ENCODE measurements around the gene ATP10A. TPM values are rescaled to one million over a fixed set of nuclear protein-coding genes. Genes with fewer than 3 reads are reported as not detected.

ATP10A gene
- total and polyA plus RNA-seq, 2 of the 8 experiments (the other 6 are each of a cell fraction or from before 2014, with no cell fraction given): 2.0 to 2.8 TPM

- FAIRE-seq (no peak), DNase-seq (ENCODE audit: low read depth in 1 of 2, low spot score in 2 of 2) (no peak)
- peaks cover 0 to 4% (median 0%) of the 10 kb centered on the region in 4 experiments; a peak in 1 of 7 replicates for H3K4me1 ChIP-seq (replicated peaks in 1 of 4; ENCODE audit: control insufficient read depth in 3 of 4, insufficient read depth in 4 of 4, low read length in 3 of 4)
- CTCF ChIA-PET (ENCODE audit: partially characterized antibody): no interaction called here
- no peaks in the 10 kb centered on the region for H3K79me2 ChIP-seq (ENCODE audit: control insufficient read depth in 1 of 2, insufficient read depth in 2 of 2, low read length in 2 of 2)
- no peak overlapping the region for H3K4ac ChIP-seq (replicated peaks; ENCODE audit: insufficient read length, low read depth, low read length)
- H2AFZ ChIP-seq (ENCODE audit: low read length): no peak overlapping the region
- no peaks in the 10 kb centered on the region for H3K79me1 ChIP-seq (ENCODE audit: low read depth, low read length)
- H3K9me3 ChIP-seq (ENCODE audit: insufficient read depth in 2 of 2, low read depth in 1 of 2, low read length in 1 of 2): no peaks in the 10 kb centered on the region
- no peak overlapping the region for H2BK5ac ChIP-seq (ENCODE audit: low read depth, low read length)
- H4K8ac ChIP-seq (ENCODE audit: extremely low read depth, insufficient read depth, low read length): no peak overlapping the region
- no peak overlapping the region for H2BK20ac ChIP-seq (ENCODE audit: low read length)
- H3K23me2 ChIP-seq (ENCODE audit: low read depth, low read length): no peaks in the 10 kb centered on the region
- no peaks in the 10 kb centered on the region for H3K36me3 ChIP-seq (ENCODE audit: control insufficient read depth in 2 of 4, insufficient read depth in 4 of 4, low read length in 3 of 4)
- H2BK15ac ChIP-seq (ENCODE audit: low read length): no peak overlapping the region
- H3K14ac ChIP-seq (ENCODE audit: insufficient read length): no peak overlapping the region
- H2AK5ac ChIP-seq (ENCODE audit: low read depth, low read length): no peak overlapping the region
- POLR2A ChIA-PET (ENCODE audit: partially characterized antibody): no interaction called here
- H3K23ac ChIP-seq (ENCODE audit: insufficient read length): no peak overlapping the region
- no peak overlapping the region for H2BK12ac ChIP-seq (ENCODE audit: low read depth, low read length)
- H3K27me3 ChIP-seq (replicated peaks in 1 of 4; ENCODE audit: control insufficient read depth in 3 of 4, extremely low read depth in 1 of 4, insufficient read depth in 3 of 4, low read length in 3 of 4): no peaks in the 10 kb centered on the region
- H3K18ac ChIP-seq (ENCODE audit: extremely low read depth, low read length): no peak overlapping the region
- WGBS, 2 experiments (ENCODE audit: extremely low coverage in 1 of 2, insufficient coverage in 1 of 2, insufficient read length in 1 of 2, insufficient replicate concordance in 2 of 2, low coverage in 1 of 2, low lambda C conversion rate in 2 of 2, missing lambda C conversion rate in 1 of 2): 67% methylated on average over 4 of the region's 4 CpGs; no CpG with 5 or more reads in 1 of the 2 experiments
- H4K5ac ChIP-seq (ENCODE audit: insufficient read length, low read depth, low read length): no peak overlapping the region
- H3K4me3 ChIP-seq (ENCODE audit: extremely low read depth in 1 of 4, insufficient read depth in 2 of 4, low read depth in 3 of 4, low read length in 4 of 4): no peak overlapping the region
- H3K9ac ChIP-seq (replicated peaks in 1 of 4; ENCODE audit: extremely low read depth in 1 of 4, low read depth in 3 of 4, low read length in 3 of 4): no peak overlapping the region
- H4K91ac ChIP-seq (replicated peaks; ENCODE audit: insufficient read length, low read length): no peak overlapping the region
- H3K27ac ChIP-seq (ENCODE audit: low read depth, low read length): no peak overlapping the region
- no peak overlapping the region for H3K56ac ChIP-seq (replicated peaks; ENCODE audit: insufficient read length, low read depth, low read length)
- no peak overlapping the region for H2BK120ac ChIP-seq (replicated peaks; ENCODE audit: low read depth, low read length)
- H3K4me2 ChIP-seq (ENCODE audit: insufficient read depth in 1 of 2, low read depth in 2 of 2, low read length in 2 of 2): no peak overlapping the region
- no peaks in the 10 kb centered on the region for H4K20me1 ChIP-seq (replicated peaks in 1 of 2; ENCODE audit: control insufficient read depth in 1 of 2, insufficient read depth in 2 of 2, low read length in 2 of 2)
- TF ChIP-seq POU5F1 (IDR thresholded peaks at IDR 0.05; ENCODE audit: low read depth, low read length): no peak
- no peak for TF ChIP-seq BCL11A (IDR thresholded peaks at IDR 0.05; ENCODE audit: low read depth in 2 of 2, low read length in 2 of 2)
- no peak for TF ChIP-seq SRF (IDR thresholded peaks at IDR 0.05; ENCODE audit: low read depth, low read length)
- TF ChIP-seq KDM5A (IDR thresholded peaks at IDR 0.05; ENCODE audit: low read length): no peak
- TF ChIP-seq EZH2 (IDR thresholded peaks at IDR 0.05; ENCODE audit: low read depth, low read length, severe bottlenecking): no peak
- TF ChIP-seq CTCF (IDR thresholded peaks at IDR 0.05; ENCODE audit: control extremely low read depth in 1 of 3, insufficient read depth in 1 of 3, low read depth in 1 of 3, low read length in 3 of 3): no peak
- no peak for TF ChIP-seq ASH2L (IDR thresholded peaks at IDR 0.05; ENCODE audit: low read length)
- TF ChIP-seq POLR2AphosphoS5 (IDR thresholded peaks at IDR 0.05; ENCODE audit: low read depth, low read length): no peak
- no peak for TF ChIP-seq CREB1 (IDR thresholded peaks at IDR 0.05)
- no peak for TF ChIP-seq KDM1A (IDR thresholded peaks at IDR 0.05; ENCODE audit: borderline replicate concordance, low read length)
- TF ChIP-seq GTF2F1 (IDR thresholded peaks at IDR 0.05; ENCODE audit: borderline replicate concordance, low read depth, low read length): no peak
- no peak for TF ChIP-seq SP1 (IDR thresholded peaks at IDR 0.05; ENCODE audit: low read depth, low read length)
- TF ChIP-seq RAD21 (IDR thresholded peaks at IDR 0.05 in 1 of 2, conservative IDR thresholded peaks at IDR 0.05 in 1 of 2; ENCODE audit: low read depth in 2 of 2, low read length in 2 of 2): no peak
- no peak for TF ChIP-seq TBP (IDR thresholded peaks at IDR 0.05; ENCODE audit: low read depth, low read length)
These were observed 24.3 kb downstream of the ATP10A start for GRCh38 chr15:25838871-25839195.

Data from H1 (cell line).